SK-N-SH treated with all-trans-retinoic acid at 6 μM for 48 hours (cell line): ENCODE measurements around the gene PTPRN2.
A peak's percentile ranks its signal among the peaks of the same experiment; 100 is the strongest.

Experiments used
- ATAC-seq: fragments of 200-7000 bp; cut with Tn5 transposase; 3 replicates; pipeline ENCODE4 v1.9.1; 2020; ENCODE audit warnings: mild to moderate bottlenecking, moderate library complexity
- ARNTL ChIP-seq: fragments of 450-650 bp; formaldehyde crosslinking; IDR thresholded peaks from 2 replicates; pipeline ENCODE4 v1.5.0; 2020; ENCODE audit warnings: low read depth, mild to moderate bottlenecking, moderate library complexity, borderline replicate concordance
- BACH2 ChIP-seq: fragments of 250-450 bp; sonication (Bioruptor Pico); IDR thresholded peaks from 2 replicates; pipeline ENCODE4 v1.9.0; 2021; ENCODE audit warnings: mild to moderate bottlenecking, borderline replicate concordance
- CREB5 ChIP-seq: fragments of 250-450 bp; sonication (Bioruptor Pico); IDR thresholded peaks from 2 replicates; pipeline ENCODE4 v1.5.1; 2020; ENCODE audit warnings: low read depth, mild to moderate bottlenecking, moderate library complexity
- CSRNP3 ChIP-seq: fragments of 250-450 bp; sonication (Bioruptor Pico); IDR thresholded peaks from 2 replicates; pipeline ENCODE4 v1.5.1; 2021; ENCODE audit warnings: mild to moderate bottlenecking, moderate library complexity
- ESRRG ChIP-seq: fragments of 250-450 bp; sonication (Bioruptor Pico); IDR thresholded peaks from 2 replicates; pipeline ENCODE4 v1.6.1; 2021; ENCODE audit warnings: mild to moderate bottlenecking
- GLIS3 ChIP-seq: fragments of 250-450 bp; sonication (Bioruptor Pico); IDR thresholded peaks from 2 replicates; pipeline ENCODE4 v1.5.0; 2020; ENCODE audit warnings: mild to moderate bottlenecking, moderate library complexity
- ISL1 ChIP-seq: fragments of 250-450 bp; sonication (Bioruptor Pico); IDR thresholded peaks from 2 replicates; pipeline ENCODE4 v2.1.2; 2022; ENCODE audit warnings: mild to moderate bottlenecking, moderate library complexity
- OSR1 ChIP-seq: fragments of 250-450 bp; sonication (Bioruptor Pico); IDR thresholded peaks from 2 replicates; pipeline ENCODE4 v1.8.0; 2022; ENCODE audit warnings: moderate library complexity, mild to moderate bottlenecking, inconsistent platforms
- PATZ1 ChIP-seq: fragments of 250-450 bp; sonication (Bioruptor Pico); IDR thresholded peaks from 2 replicates; pipeline ENCODE4 v1.8.0; 2020; ENCODE audit warnings: mild to moderate bottlenecking, moderate library complexity, borderline replicate concordance
- RARB ChIP-seq: fragments of 250-450 bp; sonication (Bioruptor Pico); IDR thresholded peaks from 2 replicates; pipeline ENCODE4 v1.8.0; 2021; ENCODE audit warnings: mild to moderate bottlenecking, moderate library complexity
- SNAI2 ChIP-seq: fragments of 250-450 bp; sonication (Bioruptor Pico); IDR thresholded peaks from 2 replicates; pipeline ENCODE4 v1.5.0; 2020; ENCODE audit warnings: mild to moderate bottlenecking, moderate library complexity
- TCF4 ChIP-seq: fragments of 250-450 bp; sonication (Bioruptor Pico); IDR thresholded peaks from 2 replicates; pipeline ENCODE4 v1.8.0; 2021; ENCODE audit warnings: mild to moderate bottlenecking, moderate library complexity, borderline replicate concordance
- TOX ChIP-seq: fragments of 250-450 bp; sonication (Bioruptor Pico); IDR thresholded peaks from 2 replicates; pipeline ENCODE4 v1.8.0; 2021; ENCODE audit warnings: mild to moderate bottlenecking, moderate library complexity, borderline replicate concordance
- ZFP3 ChIP-seq: fragments of 250-450 bp; sonication (Bioruptor Pico); IDR thresholded peaks from 2 replicates; pipeline ENCODE4 v1.5.0; 2020; ENCODE audit warnings: mild to moderate bottlenecking, moderate library complexity
- ZFP30 ChIP-seq: fragments of 450-650 bp; formaldehyde crosslinking; IDR thresholded peaks from 2 replicates; pipeline ENCODE4 v1.5.0; 2022; ENCODE audit warnings: mild to moderate bottlenecking, moderate library complexity
- ZNF565 ChIP-seq: fragments of 450-650 bp; formaldehyde crosslinking; conservative IDR thresholded peaks from 2 replicates; pipeline ENCODE4 v1.5.0; 2020; ENCODE audit warnings: low read depth, mild to moderate bottlenecking, moderate library complexity
- ZNF70 ChIP-seq: fragments of 450-650 bp; formaldehyde crosslinking; IDR thresholded peaks from 2 replicates; pipeline ENCODE4 v1.5.0; 2020; ENCODE audit warnings: mild to moderate bottlenecking, moderate library complexity
- ZNF8 ChIP-seq: fragments of 450-650 bp; formaldehyde crosslinking; IDR thresholded peaks from 2 replicates; pipeline ENCODE4 v1.5.0; 2020; ENCODE audit warnings: mild to moderate bottlenecking, moderate library complexity
- TF ChIP-seq, protein P1 (sequence below): fragments of 250-450 bp; sonication (Bioruptor Pico); IDR thresholded peaks from 2 replicates; pipeline ENCODE4 v1.8.0; 2021; ENCODE audit warnings: low read depth, mild to moderate bottlenecking, moderate library complexity, borderline replicate concordance

Gene PTPRN2

GRCh38 chr7:157772486-157773130 is 815.0 kb downstream of the PTPRN2 start:
- ATAC-seq = no peak
- TF ChIP-seq GLIS3 (no peak), BACH2 (CRISPR knock-in tag) (no peak), ZNF70 (CRISPR knock-in tag) (no peak), TOX (CRISPR knock-in tag) (no peak), TCF4 (CRISPR knock-in tag) (no peak), OSR1 (CRISPR knock-in tag) (no peak), ZFP3 (CRISPR knock-in tag) (no peak), ZFP30 (CRISPR knock-in tag) (no peak), SNAI2 (CRISPR knock-in tag) (no peak), ZNF8 (CRISPR knock-in tag) (no peak)

DNA sequence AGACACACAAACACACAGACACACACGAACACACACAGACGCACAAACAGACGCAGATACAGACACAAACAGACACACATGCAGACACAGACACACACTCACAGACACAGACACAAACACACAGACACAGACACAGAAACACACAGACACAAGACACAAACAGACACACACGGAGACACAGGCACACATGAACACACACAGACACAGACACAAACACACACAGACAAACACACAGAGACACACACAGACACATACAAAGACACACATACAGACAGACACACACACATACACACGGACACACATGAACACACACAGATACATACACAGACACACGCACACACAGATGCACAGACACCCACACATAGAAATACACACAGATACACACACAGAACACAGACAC is 815.9 kb downstream of the PTPRN2 start:
- TF ChIP-seq PATZ1 (CRISPR knock-in tag) (no peak), RARB (CRISPR knock-in tag) (no peak), ARNTL (no peak), GLIS3 (no peak), ZNF565 (no peak), ZFP30 (CRISPR knock-in tag) (no peak), CREB5 (CRISPR knock-in tag) (no peak), ISL1 (CRISPR knock-in tag) (no peak), OSR1 (CRISPR knock-in tag) (no peak), TCF4 (CRISPR knock-in tag) (no peak), TOX (CRISPR knock-in tag) (no peak), CSRNP3 (CRISPR knock-in tag) (no peak)
- TF ChIP-seq, protein P1, sequence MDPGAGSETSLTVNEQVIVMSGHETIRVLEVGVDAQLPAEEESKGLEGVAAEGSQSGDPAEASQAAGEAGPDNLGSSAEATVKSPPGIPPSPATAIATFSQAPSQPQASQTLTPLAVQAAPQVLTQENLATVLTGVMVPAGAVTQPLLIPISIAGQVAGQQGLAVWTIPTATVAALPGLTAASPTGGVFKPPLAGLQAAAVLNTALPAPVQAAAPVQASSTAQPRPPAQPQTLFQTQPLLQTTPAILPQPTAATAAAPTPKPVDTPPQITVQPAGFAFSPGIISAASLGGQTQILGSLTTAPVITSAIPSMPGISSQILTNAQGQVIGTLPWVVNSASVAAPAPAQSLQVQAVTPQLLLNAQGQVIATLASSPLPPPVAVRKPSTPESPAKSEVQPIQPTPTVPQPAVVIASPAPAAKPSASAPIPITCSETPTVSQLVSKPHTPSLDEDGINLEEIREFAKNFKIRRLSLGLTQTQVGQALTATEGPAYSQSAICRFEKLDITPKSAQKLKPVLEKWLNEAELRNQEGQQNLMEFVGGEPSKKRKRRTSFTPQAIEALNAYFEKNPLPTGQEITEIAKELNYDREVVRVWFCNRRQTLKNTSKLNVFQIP (CRISPR knock-in tag) = no peak
- no peak for ATAC-seq

GRCh38 chr7:157770716-157771320 is 816.8 kb downstream of the PTPRN2 start:
- TF ChIP-seq ZNF565 = peak; percentile 98
- TF ChIP-seq RARB (CRISPR knock-in tag) = no peak
- TF ChIP-seq, all 23 proteins: peak for 1
- no peak for ATAC-seq

DNA sequence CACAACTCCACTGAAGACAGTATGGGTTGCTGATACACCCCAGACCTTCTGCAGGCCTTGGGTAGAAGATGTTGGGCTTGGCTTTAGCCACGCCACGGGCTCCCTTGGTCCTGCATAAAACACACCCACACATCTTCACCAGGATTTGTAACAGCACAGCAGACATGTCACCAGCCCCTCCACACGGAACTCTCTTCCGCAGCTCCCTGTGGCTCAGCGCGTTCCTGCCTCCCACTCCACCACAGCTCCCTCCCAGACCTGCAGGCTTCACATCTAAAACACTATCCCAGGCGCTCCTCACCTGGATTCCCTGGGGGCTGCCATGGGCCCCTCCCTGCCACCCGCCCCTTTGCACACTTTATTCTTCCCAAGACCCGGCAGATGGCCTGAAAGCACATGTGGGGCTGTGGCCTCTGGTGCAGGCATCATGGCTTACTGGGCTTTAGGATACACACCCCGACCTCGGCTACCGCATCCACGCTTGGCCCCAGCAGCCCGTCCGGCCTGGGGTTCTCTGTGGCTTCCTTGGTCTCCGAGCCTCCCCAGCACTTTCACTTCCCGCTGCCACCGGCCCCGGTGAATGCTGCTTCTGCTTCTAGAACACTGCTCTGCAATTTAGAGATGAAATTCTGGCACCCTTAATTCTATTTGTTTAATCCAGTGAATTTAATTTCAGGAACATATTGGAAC is 818.0 kb downstream of the PTPRN2 start:
- TF ChIP-seq CSRNP3 (CRISPR knock-in tag) (no peak), CREB5 (CRISPR knock-in tag) (no peak), ESRRG (CRISPR knock-in tag) (no peak), ZNF565 (no peak), ARNTL (no peak), TCF4 (CRISPR knock-in tag) (peak; percentile 25; the same call in 1 of the 2 replicates)
- TF ChIP-seq, all 23 proteins: peak for 1
- no peak for ATAC-seq
